Osteoblast (primary cell): ENCODE data around the gene PRXL2C. TPM values are rescaled to one million over a fixed set of nuclear protein-coding genes. Genes with fewer than 3 reads are reported as not detected.
"Not testable (repeated sequence)": the region's sequence is repeated elsewhere in the genome, so short reads cannot be mapped to it uniquely, and the experiment has no call there.

Experiments used
- DNase-seq: peaks from one replicate; pipeline ENCODE4 v3.0.0; 2011; ENCODE audit warnings: low spot score, mixed read lengths; ENCODE audit not compliant: insufficient read length; ENCODE audit errors: missing footprints
- H2AFZ ChIP-seq: 2 replicates; pipeline ENCODE4 v1.6.0; 2011; ENCODE audit warnings: mild to moderate bottlenecking, low read length
- H3K27ac ChIP-seq: 2 replicates; pipeline ENCODE4 v1.5.1; 2011; ENCODE audit warnings: mild to moderate bottlenecking, low read depth, low read length, moderate library complexity
- H3K27me3 ChIP-seq: 2 replicates; pipeline ENCODE4 v1.6.0; 2012; ENCODE audit warnings: mild to moderate bottlenecking, control low read depth, inconsistent platforms, low read length, moderate library complexity; ENCODE audit not compliant: insufficient read depth
- H3K36me3 ChIP-seq: 2 replicates; pipeline ENCODE4 v1.5.1; 2011; ENCODE audit warnings: mild to moderate bottlenecking, low read length, control low read depth, moderate library complexity; ENCODE audit not compliant: insufficient read depth
- H3K4me1 ChIP-seq: 2 replicates; pipeline ENCODE4 v1.5.1; 2011; ENCODE audit warnings: mild to moderate bottlenecking, low read length, control low read depth, moderate library complexity; ENCODE audit not compliant: insufficient read depth
- H3K4me2 ChIP-seq: 2 replicates; pipeline ENCODE4 v1.6.0; 2011; ENCODE audit warnings: mild to moderate bottlenecking, low read length; ENCODE audit not compliant: insufficient read depth
- H3K4me3 ChIP-seq: fragments of 200-600 bp; sonication (generic); 3 replicates; pipeline ENCODE4 v1.5.1; 2012; ENCODE audit warnings: mild to moderate bottlenecking, low read length, inconsistent platforms; ENCODE audit not compliant: insufficient read depth
- H3K79me2 ChIP-seq: 2 replicates; pipeline ENCODE4 v1.6.0; 2012; ENCODE audit warnings: mild to moderate bottlenecking, low read length, control low read depth, inconsistent platforms; ENCODE audit not compliant: insufficient read depth
- H3K9me3 ChIP-seq: 2 replicates; pipeline ENCODE4 v1.5.1; 2011; ENCODE audit warnings: low read depth, low read length, control low read depth
- H4K20me1 ChIP-seq: 2 replicates; pipeline ENCODE4 v1.6.0; 2012; ENCODE audit warnings: mild to moderate bottlenecking, low read length, control low read depth; ENCODE audit not compliant: insufficient read depth
- total RNA-seq: library from RNA; depleted of rRNA; stranded (reverse); fragments of >200 nt; gene quantifications from 2 replicates; pipeline ENCODE4 v1.2.3, GENCODE V29; 2012
- TF ChIP-seq, protein P1 (sequence below): IDR thresholded peaks from 2 replicates; pipeline ENCODE4 v1.5.1; 2011; ENCODE audit warnings: mild to moderate bottlenecking, low read depth, low read length, moderate library complexity; ENCODE audit errors: extremely low read depth

The PRXL2C gene
- total RNA-seq, 1 donor = 30.8 TPM

GRCh38 chr9:96617439-96618185 lies 37.5 kb downstream of the PRXL2C start:
- TF ChIP-seq, protein P1, sequence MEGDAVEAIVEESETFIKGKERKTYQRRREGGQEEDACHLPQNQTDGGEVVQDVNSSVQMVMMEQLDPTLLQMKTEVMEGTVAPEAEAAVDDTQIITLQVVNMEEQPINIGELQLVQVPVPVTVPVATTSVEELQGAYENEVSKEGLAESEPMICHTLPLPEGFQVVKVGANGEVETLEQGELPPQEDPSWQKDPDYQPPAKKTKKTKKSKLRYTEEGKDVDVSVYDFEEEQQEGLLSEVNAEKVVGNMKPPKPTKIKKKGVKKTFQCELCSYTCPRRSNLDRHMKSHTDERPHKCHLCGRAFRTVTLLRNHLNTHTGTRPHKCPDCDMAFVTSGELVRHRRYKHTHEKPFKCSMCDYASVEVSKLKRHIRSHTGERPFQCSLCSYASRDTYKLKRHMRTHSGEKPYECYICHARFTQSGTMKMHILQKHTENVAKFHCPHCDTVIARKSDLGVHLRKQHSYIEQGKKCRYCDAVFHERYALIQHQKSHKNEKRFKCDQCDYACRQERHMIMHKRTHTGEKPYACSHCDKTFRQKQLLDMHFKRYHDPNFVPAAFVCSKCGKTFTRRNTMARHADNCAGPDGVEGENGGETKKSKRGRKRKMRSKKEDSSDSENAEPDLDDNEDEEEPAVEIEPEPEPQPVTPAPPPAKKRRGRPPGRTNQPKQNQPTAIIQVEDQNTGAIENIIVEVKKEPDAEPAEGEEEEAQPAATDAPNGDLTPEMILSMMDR = no peak
- Histone ChIP-seq H4K20me1 (no peaks in the 10 kb centered on the region), H3K27me3 (no peaks in the 10 kb centered on the region), H3K4me3 (peak overlapping the region; percentile 82), H3K27ac (peak overlapping the region; percentile 4), H3K4me2 (peak overlapping the region; percentile 82), H3K4me1 (peaks cover 12% of the 10 kb centered on the region), H2AFZ (no peak overlapping the region), H3K9me3 (no peaks in the 10 kb centered on the region), H3K79me2 (peaks cover 32% of the 10 kb centered on the region), H3K36me3 (no peaks in the 10 kb centered on the region)
- peak; percentile 29 for DNase-seq

GRCh38 chr9:96616817-96617438 lies 38.2 kb downstream of the PRXL2C start:
- Histone ChIP-seq H3K4me3 (no peak overlapping the region), H3K4me1 (peaks cover 18% of the 10 kb centered on the region), H3K27ac (no peak overlapping the region), H4K20me1 (no peaks in the 10 kb centered on the region), H3K9me3 (no peaks in the 10 kb centered on the region), H2AFZ (no peak overlapping the region), H3K79me2 (peaks cover 34% of the 10 kb centered on the region), H3K4me2 (no peak overlapping the region), H3K36me3 (no peaks in the 10 kb centered on the region), H3K27me3 (no peaks in the 10 kb centered on the region)
- TF ChIP-seq, protein P1 = no peak
- DNase-seq = no peak

DNA sequence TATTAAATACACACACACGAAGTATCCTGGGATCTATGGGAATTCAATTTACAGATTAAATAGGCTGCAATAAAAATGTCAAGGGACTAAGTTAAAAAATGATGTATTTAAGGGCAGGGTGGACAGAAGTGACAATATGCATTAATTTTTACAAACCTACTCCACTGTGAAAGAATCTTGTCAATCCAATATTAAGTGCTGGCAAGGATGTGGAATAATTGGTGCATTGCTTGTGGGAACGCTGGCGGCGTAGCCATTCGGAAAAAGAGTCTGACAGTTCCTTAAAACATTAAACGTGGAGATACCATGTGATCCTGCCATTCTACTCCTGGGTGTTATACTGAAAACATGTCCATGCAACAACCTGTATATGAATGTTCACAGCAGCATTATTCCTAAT lies 39.7 kb downstream of the PRXL2C start:
- peaks cover 41% of the 10 kb centered on the region for H3K79me2 ChIP-seq
- H4K20me1 ChIP-seq = no peaks in the 10 kb centered on the region
- no peak overlapping the region for H3K4me2 ChIP-seq
- H2AFZ ChIP-seq = no peak overlapping the region
- peaks cover 26% of the 10 kb centered on the region for H3K4me1 ChIP-seq
- no peak for DNase-seq
- TF ChIP-seq, protein P1 = no peak
- no peak overlapping the region for H3K27ac ChIP-seq
- no peaks in the 10 kb centered on the region for H3K9me3 ChIP-seq
- no peaks in the 10 kb centered on the region for H3K36me3 ChIP-seq
- H3K4me3 ChIP-seq = no peak overlapping the region
- no peaks in the 10 kb centered on the region for H3K27me3 ChIP-seq

DNA sequence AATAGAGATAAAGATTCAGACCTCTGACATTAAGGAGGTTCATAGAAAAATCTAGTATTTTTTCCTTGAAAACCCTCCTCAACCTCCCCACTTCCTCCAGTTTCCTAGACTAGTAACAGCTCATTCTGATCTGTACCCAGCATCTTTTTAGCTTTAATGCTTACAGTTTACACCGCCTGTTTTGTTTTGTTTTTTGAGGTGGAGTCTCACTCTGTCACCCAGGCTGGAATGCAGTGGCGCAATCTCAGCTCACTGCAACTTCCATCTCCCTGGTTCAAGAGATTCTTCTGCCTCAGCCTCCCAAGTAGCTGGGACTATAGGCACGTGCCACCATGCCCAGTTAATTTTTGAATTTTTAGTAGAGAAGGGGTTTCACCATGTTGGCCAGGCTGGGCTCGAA lies 40.5 kb downstream of the PRXL2C start:
- H3K9me3 ChIP-seq, H3K4me2 ChIP-seq, H3K27me3 ChIP-seq, DNase-seq, H3K36me3 ChIP-seq, H4K20me1 ChIP-seq, H2AFZ ChIP-seq, H3K4me3 ChIP-seq: not testable (repeated sequence)
- Histone ChIP-seq H3K79me2 (peaks cover 44% of the 10 kb centered on the region), H3K4me1 (peaks cover 26% of the 10 kb centered on the region), H3K27ac (peak overlapping the region; percentile 51)
